Breast epithelium (tissue), 4 donors: Measurements from ENCODE around the gene ABHD16B. TPM values are rescaled to one million over a fixed set of nuclear protein-coding genes. Genes with fewer than 3 reads are reported as not detected.

Experiments used
- DNase-seq, 2 donors: peaks; one replicate each; pipeline ENCODE4 v3.0.0-alpha.2; 2019; ENCODE audit warnings: low spot score in 2 of 2
- H3K27ac ChIP-seq, 2 donors: fragments of 200-600 bp; sonication (generic) in 1 of 2; one replicate each; pipeline ENCODE4 v1.5.1; 2016 to 2019; ENCODE audit warnings: mild to moderate bottlenecking in 1 of 2
- H3K27me3 ChIP-seq, 2 donors: fragments of 200-600 bp; sonication (generic) in 1 of 2; one replicate each; pipeline versions ENCODE4 v1.5.1 to v1.6.0; 2017 to 2019; ENCODE audit warnings: control low read depth in 1 of 2, mild to moderate bottlenecking in 1 of 2
- H3K36me3 ChIP-seq: fragments of 200-600 bp; one replicate; pipeline ENCODE4 v1.5.1; 2019
- H3K4me1 ChIP-seq, 2 donors: fragments of 200-600 bp; sonication (generic); one replicate each; pipeline ENCODE4 v1.5.1; 2016 to 2019; ENCODE audit warnings: control low read depth in 1 of 2
- H3K4me3 ChIP-seq, 3 donors: fragments of 200-600 bp; sonication (generic); 1 replicate in 2 of 3; 2 replicates in 1 of 3; pipeline ENCODE4 v1.5.1; 2016 to 2019; ENCODE audit warnings: mild to moderate bottlenecking in 3 of 3, moderate library complexity in 2 of 3
- H3K9me3 ChIP-seq, 2 donors: fragments of 200-600 bp; sonication (generic) in 1 of 2; one replicate each; pipeline ENCODE4 v1.5.1; 2016 to 2019; ENCODE audit warnings: control low read depth in 1 of 2
- CTCF ChIP-seq, 3 donors: fragments of 450-650 bp; IDR thresholded peaks; one replicate each; pipeline ENCODE4 v1.5.1; 2016 to 2017; ENCODE audit warnings: antibody characterized with exemption in 3 of 3, mild to moderate bottlenecking in 3 of 3, moderate library complexity in 3 of 3
- POLR2A ChIP-seq: fragments of 450-650 bp; IDR thresholded peaks from one replicate; pipeline ENCODE4 v1.6.1; 2016; ENCODE audit warnings: antibody characterized with exemption, mild to moderate bottlenecking, moderate library complexity
- POLR2AphosphoS5 ChIP-seq, 3 donors: sonication (generic); formaldehyde crosslinking; IDR thresholded peaks; one replicate each; pipeline ENCODE4 v1.6.1; 2017; ENCODE audit warnings: antibody characterized with exemption in 3 of 3
- intact Hi-C: fragments of 100-400 bp; cut with DNase I; formaldehyde crosslinking; loops from one replicate; pipeline ENCODE4 v1.15.1; 2023; ENCODE audit warnings: low total_unique reads
- total RNA-seq, 3 donors: library from RNA; depleted of rRNA; stranded (reverse); fragments of >200 nt; gene quantifications; one replicate each; pipeline ENCODE4 v1.1.0, GENCODE V29; 2016

ABHD16B gene
- total RNA-seq, 3 donors from 2014 or later, result not detected

GRCh38 chr20:63828545-63828944 lies 32.8 kb upstream of the ABHD16B start:
- TF ChIP-seq CTCF (IDR thresholded peaks at IDR 0.05) (no peak), POLR2AphosphoS5 (IDR thresholded peaks at IDR 0.05) (no peak), POLR2A (no peak)
- Histone ChIP-seq H3K27ac (peak overlapping the region; percentile 17 to 70), H3K4me1 (no peaks in the 10 kb centered on the region), H3K4me3 (peak overlapping the region; percentile 63 to 98 (median 83)), H3K27me3 (no peaks in the 10 kb centered on the region), H3K9me3 (no peaks in the 10 kb centered on the region), H3K36me3 (no peaks in the 10 kb centered on the region)
- no peak for DNase-seq
- intact Hi-C loops, result no loop called here

- intact Hi-C loops, result no loop called here
- H3K36me3 ChIP-seq, result no peaks in the 10 kb centered on the region
Observed at GRCh38 chr20:63828951-63829350, 32.3 kb upstream of the ABHD16B start.

GRCh38 chr20:63829603-63829944 lies 31.7 kb upstream of the ABHD16B start:
- Histone ChIP-seq H3K36me3 (no peaks in the 10 kb centered on the region), H3K4me3 (peak overlapping the region; percentile 63 to 98 (median 83)), H3K9me3 (no peaks in the 10 kb centered on the region), H3K27me3 (no peaks in the 10 kb centered on the region), H3K27ac (peak overlapping the region in 1 of 2 donors; percentile 70), H3K4me1 (peaks cover 7 to 9% of the 10 kb centered on the region in 2 donors)
- no peak for TF ChIP-seq POLR2A
- intact Hi-C loops, result no loop called here
- DNase-seq, result no peak

More at GRCh38 chr20:63828951-63829350, 32.3 kb upstream of the ABHD16B start:
- no peak for TF ChIP-seq POLR2A
- TF ChIP-seq CTCF (IDR thresholded peaks at IDR 0.05), result no peak
- TF ChIP-seq POLR2AphosphoS5 (IDR thresholded peaks at IDR 0.05), result no peak
- peaks cover under 1 to 2% of the 10 kb centered on the region in 2 donors for H3K4me1 ChIP-seq
- DNase-seq, result no peak
- no peaks in the 10 kb centered on the region for H3K27me3 ChIP-seq
- peak overlapping the region; percentile 63 to 98 (median 83) for H3K4me3 ChIP-seq
- no peaks in the 10 kb centered on the region for H3K9me3 ChIP-seq
- peak overlapping the region; percentile 17 to 70 for H3K27ac ChIP-seq

- peak overlapping the region; percentile 63 to 98 (median 83) for H3K4me3 ChIP-seq
- no peaks in the 10 kb centered on the region for H3K36me3 ChIP-seq
- H3K4me1 ChIP-seq, result peaks cover 8 to 14% of the 10 kb centered on the region in 2 donors
- no peaks in the 10 kb centered on the region for H3K9me3 ChIP-seq
- DNase-seq, result no peak
- no peaks in the 10 kb centered on the region for H3K27me3 ChIP-seq
- peak overlapping the region; percentile 55 to 70 for H3K27ac ChIP-seq
- intact Hi-C loops, result no loop called here
- TF ChIP-seq POLR2A (no peak), CTCF (IDR thresholded peaks at IDR 0.05) (no peak), POLR2AphosphoS5 (IDR thresholded peaks at IDR 0.05) (no peak)
Observed at GRCh38 chr20:63829945-63830835, 31.1 kb upstream of the ABHD16B start.

GRCh38 chr20:63830841-63831588 lies 30.3 kb upstream of the ABHD16B start, which contains the start of gene ZBTB46:
ZBTB46 (minus strand) TSS chr20:63831264; CDS start chr20:63790757, 40,507 bp downstream.
- peaks cover 8 to 16% of the 10 kb centered on the region in 2 donors for H3K4me1 ChIP-seq
- peak within 1 kb of the TSS; percentile 55 to 87 for H3K27ac ChIP-seq
- TF ChIP-seq POLR2A (no peak), CTCF (IDR thresholded peaks at IDR 0.05) (no peak), POLR2AphosphoS5 (IDR thresholded peaks at IDR 0.05) (no peak)
- DNase-seq, result no peak
- H3K27me3 ChIP-seq, result no peaks in the 10 kb centered on the region
- no peaks in the 10 kb centered on the region for H3K36me3 ChIP-seq
- peak within 1 kb of the TSS; percentile 63 to 98 (median 83) for H3K4me3 ChIP-seq
- intact Hi-C loops, result no loop called here
- no peaks in the 10 kb centered on the region for H3K9me3 ChIP-seq
